ENCODE measurements around the gene GLT6D1. TPM values are rescaled to one million over a fixed set of nuclear protein-coding genes. Genes with fewer than 3 reads are reported as not detected.

The GLT6D1 gene
- total and polyA plus RNA-seq, 2 of the 4 experiments (the other 2 are of a cell fraction), result not detected

GRCh38 chr9:135619599-135619886 lies 19.8 kb downstream of the GLT6D1 start:
- Histone ChIP-seq H2BK120ac (ENCODE audit: low read depth, low read length) (no peak overlapping the region), H2AFZ (replicated peaks; ENCODE audit: low read length, poor library complexity) (no peak overlapping the region), H4K20me1 (ENCODE audit: insufficient read depth, low read length) (no peaks in the 10 kb centered on the region), H2BK20ac (ENCODE audit: low read depth, low read length) (no peak overlapping the region), H2BK15ac (ENCODE audit: low read depth, low read length) (no peak overlapping the region), H4K5ac (ENCODE audit: low read depth, low read length) (no peak overlapping the region), H4K91ac (ENCODE audit: insufficient read depth, low read depth, low read length) (no peak overlapping the region), H3K79me1 (ENCODE audit: low read depth in 1 of 2, low read length in 2 of 2) (no peaks in the 10 kb centered on the region), H3K23ac (ENCODE audit: low read depth, low read length) (no peak overlapping the region), H4K8ac (ENCODE audit: low read depth in 2 of 2, low read length in 2 of 2) (no peak overlapping the region), H3K36me3 (ENCODE audit: control insufficient read depth, insufficient read depth, low read length) (no peaks in the 10 kb centered on the region), H3K56ac (ENCODE audit: extremely low read depth, insufficient read depth, low read length) (no peak overlapping the region), H3K18ac (ENCODE audit: low read depth, low read length) (no peak overlapping the region), H2BK5ac (ENCODE audit: low read depth, low read length, poor library complexity, severe bottlenecking) (no peak overlapping the region), H3K4ac (ENCODE audit: low read depth, low read length) (no peak overlapping the region), H3K9ac (ENCODE audit: low read depth, low read length) (no peak overlapping the region), H3K27me3 (ENCODE audit: control insufficient read depth, insufficient read depth, low read length) (no peaks in the 10 kb centered on the region; the same call in 1 of the 2 replicates), H3K14ac (replicated peaks; ENCODE audit: low read depth, low read length) (no peak overlapping the region), H3K4me1 (ENCODE audit: control insufficient read depth, insufficient read depth, low read length) (no peaks in the 10 kb centered on the region), H3K4me2 (ENCODE audit: low read depth, low read length) (no peak overlapping the region), H3K9me1 (ENCODE audit: insufficient read depth, low read length) (no peaks in the 10 kb centered on the region), H3K9me3 (ENCODE audit: control insufficient read depth, insufficient read depth, low read length) (no peaks in the 10 kb centered on the region), H3K27ac (ENCODE audit: insufficient read depth, low read length) (no peak overlapping the region), H3K4me3 (ENCODE audit: insufficient read depth, low read depth, low read length) (no peak overlapping the region), H2AK5ac (ENCODE audit: low read depth, low read length) (no peak overlapping the region), H2AK9ac (replicated peaks; ENCODE audit: low read depth, low read length, poor library complexity) (no peak overlapping the region)
- ChIA-PET CTCF (no interaction called here), POLR2A (ENCODE audit: unreplicated experiment) (no interaction called here)
- intact Hi-C loops (cut with micrococcal nuclease), result no loop called here
- TF ChIP-seq POLR2A (IDR thresholded peaks at IDR 0.05; ENCODE audit: low read depth, low read length), result no peak
- no peak for TF ChIP-seq FOS (IDR thresholded peaks at IDR 0.05; ENCODE audit: low read depth, low read length)
- no peak for TF ChIP-seq MAFK (IDR thresholded peaks at IDR 0.05; ENCODE audit: low read depth, low read length)
- TF ChIP-seq CHD1 (IDR thresholded peaks at IDR 0.05; ENCODE audit: low read depth, low read length), result no peak
- no peak for TF ChIP-seq MAZ (IDR thresholded peaks at IDR 0.05; ENCODE audit: borderline replicate concordance, low read depth, low read length)
- TF ChIP-seq NFE2L2 (IDR thresholded peaks at IDR 0.05; ENCODE audit: low read depth, low read length), result no peak
- no peak for TF ChIP-seq SMC3 (IDR thresholded peaks at IDR 0.05; ENCODE audit: low read depth, low read length)
- TF ChIP-seq MXI1 (IDR thresholded peaks at IDR 0.05; ENCODE audit: borderline replicate concordance, low read depth, low read length), result no peak
- TF ChIP-seq CTCF (conservative IDR thresholded peaks at IDR 0.05; ENCODE audit: low read depth, low read length), result no peak
- no peak for TF ChIP-seq RAD21 (IDR thresholded peaks at IDR 0.05; ENCODE audit: low read length)
- TF ChIP-seq CEBPB (IDR thresholded peaks at IDR 0.05; ENCODE audit: low read depth, low read length), result no peak
- TF ChIP-seq RFX5 (IDR thresholded peaks at IDR 0.05; ENCODE audit: low read depth, low read length), result no peak
- no peak for TF ChIP-seq RCOR1 (IDR thresholded peaks at IDR 0.05; ENCODE audit: insufficient replicate concordance, low read length)
- DNase-seq (no peak), ATAC-seq (ENCODE audit: low read depth) (no peak)
- WGBS, 2 experiments (ENCODE audit: extremely low coverage in 2 of 2, insufficient read length in 1 of 2), result 58% methylated on average over 5 of the region's 10 CpGs; no CpG with 5 or more reads in 1 of the 2 experiments
- no TSS peak for BruUV-seq (replicated peaks)
- dilution Hi-C loops (cut with HindIII; ENCODE audit: low sequenced_read_pairs, unreplicated experiment), result no loop called here
- in situ Hi-C loops (cut with MboI; ENCODE audit: low sequenced_read_pairs), result loop anchor here (25.0 kb wide), 1 partner anchor 318 kb away; no protein-coding TSS in a partner anchor

Data from IMR-90 (cell line).